HG03108 (cell line): ENCODE data around the gene TOGARAM2.

Source experiments
- ATAC-seq: cut with Tn5 transposase; IDR thresholded peaks from one replicate; pipeline ENCODE4 v1.9.1; 2021; ENCODE audit warnings: moderate library complexity; ENCODE audit not compliant: unreplicated experiment

TOGARAM2 gene

GRCh38 chr2:29052807-29053206 is 71.7 kb downstream of the TOGARAM2 start:
- ATAC-seq = no peak

GRCh38 chr2:29053223-29053622 is 72.1 kb downstream of the TOGARAM2 start:
- no peak for ATAC-seq

DNA sequence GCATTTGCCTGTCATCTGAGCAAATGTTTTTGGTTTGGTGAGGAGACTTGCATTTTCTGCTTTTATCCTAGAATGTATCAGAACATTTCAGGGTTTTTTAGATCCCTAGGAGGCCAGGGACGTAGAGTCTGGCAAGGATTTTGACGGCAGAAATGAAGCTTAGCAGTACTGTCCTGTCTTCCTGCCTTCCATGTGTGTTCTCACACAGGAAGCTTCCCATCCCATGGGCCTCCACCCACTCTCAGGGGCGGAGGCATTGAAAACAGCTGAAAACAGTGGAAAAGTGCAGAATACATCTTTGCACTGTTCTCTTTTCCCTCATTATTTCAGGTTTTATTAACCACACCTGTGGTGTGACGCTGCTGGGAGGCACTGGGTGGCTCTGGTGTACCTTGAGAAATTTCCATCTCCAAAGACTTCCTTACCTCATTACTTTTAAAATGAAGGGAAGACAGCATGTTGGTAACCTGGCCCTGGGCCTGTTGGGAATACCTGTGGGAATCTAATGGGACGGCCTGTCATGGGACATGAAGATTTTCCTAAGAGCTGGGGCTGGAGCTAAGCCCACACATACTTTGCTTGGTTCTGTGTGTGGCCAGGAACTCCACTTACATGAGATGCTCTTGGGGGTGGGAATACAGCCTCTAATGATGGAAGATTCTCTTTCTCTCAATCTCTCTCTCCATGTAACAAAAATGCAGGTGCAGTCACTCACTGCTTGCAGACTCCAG is 72.7 kb downstream of the TOGARAM2 start:
- ATAC-seq = no peak

- no peak for ATAC-seq
These were observed 73.3 kb downstream of the TOGARAM2 start for GRCh38 chr2:29054430-29054829.

DNA sequence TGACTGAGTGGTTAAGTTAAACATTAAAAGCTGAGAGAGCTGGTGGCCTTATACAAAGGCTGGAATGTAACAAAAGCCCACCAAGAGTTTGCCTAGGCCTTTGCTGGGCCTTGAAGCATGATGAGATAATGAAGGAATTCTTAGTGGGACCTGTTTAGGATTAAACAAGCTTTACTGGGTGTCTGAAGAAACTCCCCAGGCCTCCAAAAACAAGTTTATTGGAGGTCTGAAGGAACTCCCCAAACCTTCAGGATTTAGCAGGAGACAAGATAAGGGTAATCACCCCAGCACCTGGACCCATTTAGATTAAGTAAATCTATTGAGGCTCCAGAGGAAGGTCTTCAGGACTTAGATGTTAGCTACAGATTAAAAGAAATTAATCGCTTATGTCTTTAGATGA is 74.5 kb downstream of the TOGARAM2 start:
- ATAC-seq = no peak

DNA sequence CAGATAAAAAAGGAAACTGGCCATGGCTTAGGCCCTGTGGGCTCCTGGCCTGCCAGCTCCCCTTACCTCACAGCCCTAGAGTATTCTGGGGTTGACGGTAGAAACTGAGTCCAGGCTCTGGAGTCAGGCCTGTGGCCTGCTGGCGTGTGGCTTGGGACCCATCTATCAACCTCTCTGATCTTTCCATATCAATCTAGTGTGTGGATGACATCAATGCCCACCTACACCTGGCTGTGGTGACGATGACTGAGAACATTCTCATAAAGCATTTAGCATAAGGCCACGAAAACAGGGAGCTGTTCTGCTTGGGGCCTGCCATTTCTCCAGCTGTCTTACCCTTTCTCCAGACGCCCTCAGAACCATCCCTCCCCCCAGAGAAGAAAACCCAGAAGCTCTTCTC is 75.4 kb downstream of the TOGARAM2 start:
- no peak for ATAC-seq

GRCh38 chr2:29057006-29057405 is 75.9 kb downstream of the TOGARAM2 start:
- no peak for ATAC-seq

GRCh38 chr2:29059624-29060023 is 78.5 kb downstream of the TOGARAM2 start:
- no peak for ATAC-seq

DNA sequence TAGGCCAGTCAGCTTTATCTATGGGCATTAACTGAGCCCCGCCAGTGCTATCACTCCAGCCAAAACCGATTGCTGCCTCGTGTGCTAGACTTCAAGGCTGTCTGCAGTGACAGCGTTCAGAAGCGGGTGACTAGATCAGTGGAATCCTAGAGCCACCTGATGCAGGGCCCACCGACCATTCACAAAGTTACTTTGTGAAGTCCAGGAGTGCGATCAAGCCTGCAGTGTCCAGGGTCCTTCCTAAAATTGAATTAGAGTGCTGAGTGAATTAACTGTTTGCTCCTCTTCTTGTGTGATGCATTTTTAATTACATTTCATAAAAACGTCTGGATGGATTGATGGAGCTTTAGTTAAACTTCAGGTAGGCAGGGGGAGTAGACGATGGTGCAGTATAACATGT is 79.3 kb downstream of the TOGARAM2 start:
- no peak for ATAC-seq

DNA sequence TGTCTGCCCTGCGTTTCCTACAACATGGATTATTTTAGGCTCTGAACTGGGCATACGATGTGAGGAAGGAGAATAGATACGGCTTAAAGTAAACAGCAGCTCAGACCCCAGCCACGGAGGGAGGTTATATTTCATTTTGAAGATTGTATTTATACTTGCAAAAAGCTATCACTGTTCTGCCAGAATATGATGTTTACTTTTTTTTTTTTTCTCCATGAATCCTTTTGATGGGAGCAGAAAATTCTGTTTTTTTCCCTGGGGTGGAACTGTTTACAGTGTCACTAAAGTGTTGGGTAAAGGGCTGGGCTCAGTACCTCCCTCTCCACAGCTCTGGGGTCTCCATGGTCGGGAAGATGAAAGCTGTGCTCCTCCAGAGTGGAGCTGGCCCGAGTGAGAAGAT is 80.1 kb downstream of the TOGARAM2 start:
- ATAC-seq = no peak

GRCh38 chr2:29061616-29062015 is 80.5 kb downstream of the TOGARAM2 start:
- ATAC-seq = no peak

- no peak for ATAC-seq
These were observed 81.3 kb downstream of the TOGARAM2 start for GRCh38 chr2:29062371-29062770.

- no peak for ATAC-seq
These were observed 82.0 kb downstream of the TOGARAM2 start for GRCh38 chr2:29063056-29063455.

DNA sequence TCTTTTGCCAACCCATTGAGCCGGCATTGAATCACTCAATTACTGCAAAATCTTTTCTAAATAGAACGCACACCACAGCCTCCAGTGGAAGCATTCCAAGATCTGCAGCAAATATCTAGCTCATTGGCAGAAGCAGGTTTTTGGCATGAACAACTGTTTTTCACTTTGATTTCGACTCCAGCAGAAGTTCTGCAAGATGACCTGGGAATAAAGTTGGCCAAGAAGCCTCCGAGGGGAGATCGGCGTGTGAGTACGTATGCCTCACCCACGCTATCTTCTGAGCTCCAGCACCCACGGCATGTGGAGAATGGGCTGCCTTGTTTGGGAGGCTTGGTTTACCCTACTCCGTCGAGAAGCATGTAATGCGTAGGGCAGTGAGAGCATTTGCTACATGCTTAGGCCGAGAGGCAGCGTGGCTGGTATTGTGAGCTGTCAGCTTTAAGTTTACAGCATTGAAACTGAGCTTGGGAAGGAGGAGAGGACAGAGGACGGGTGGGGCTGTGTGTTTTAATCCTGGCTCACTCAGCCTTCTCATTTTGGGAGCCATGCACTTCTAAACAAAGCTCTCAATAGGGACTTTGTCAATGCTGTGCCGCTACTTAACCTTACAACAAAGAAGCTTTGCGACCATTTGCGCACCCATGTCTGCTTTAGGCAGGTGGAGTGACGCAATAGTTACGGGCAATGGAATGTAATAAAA is 82.7 kb downstream of the TOGARAM2 start:
- no peak for ATAC-seq

DNA sequence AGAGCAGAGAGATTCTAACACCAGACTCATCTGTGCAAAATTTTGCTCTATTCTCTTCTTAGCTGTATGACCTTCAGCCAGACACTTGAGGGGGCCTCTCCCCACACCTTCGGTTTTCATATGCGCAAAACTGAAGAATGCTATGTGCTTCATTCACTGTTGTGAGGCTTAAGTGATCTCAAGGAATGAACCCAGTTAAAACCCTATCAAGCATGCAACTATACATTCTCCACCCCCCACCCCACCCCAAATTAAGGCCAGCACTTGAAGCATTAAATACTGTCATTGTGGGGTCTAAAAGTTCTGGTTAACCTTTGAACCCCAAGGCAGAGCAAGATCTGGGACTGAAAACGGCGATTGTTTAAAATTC is 83.2 kb downstream of the TOGARAM2 start:
- no peak for ATAC-seq

DNA sequence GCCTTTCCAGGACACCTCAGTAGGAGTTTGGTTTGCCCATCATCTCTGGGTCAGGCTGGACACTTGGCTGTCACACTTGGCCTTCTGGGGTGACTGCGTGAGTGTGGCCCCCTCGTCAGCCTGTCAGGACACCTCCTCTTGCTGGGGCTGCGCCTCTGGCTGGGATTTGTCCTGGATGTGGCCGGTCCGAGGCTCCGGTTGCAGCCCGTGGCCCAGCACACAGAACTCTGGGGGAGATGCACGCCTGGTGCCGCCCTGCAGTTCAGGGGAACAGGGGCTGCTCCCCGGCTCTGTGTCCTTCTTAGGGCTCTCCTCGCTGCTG is 83.6 kb downstream of the TOGARAM2 start:
- no peak for ATAC-seq

DNA sequence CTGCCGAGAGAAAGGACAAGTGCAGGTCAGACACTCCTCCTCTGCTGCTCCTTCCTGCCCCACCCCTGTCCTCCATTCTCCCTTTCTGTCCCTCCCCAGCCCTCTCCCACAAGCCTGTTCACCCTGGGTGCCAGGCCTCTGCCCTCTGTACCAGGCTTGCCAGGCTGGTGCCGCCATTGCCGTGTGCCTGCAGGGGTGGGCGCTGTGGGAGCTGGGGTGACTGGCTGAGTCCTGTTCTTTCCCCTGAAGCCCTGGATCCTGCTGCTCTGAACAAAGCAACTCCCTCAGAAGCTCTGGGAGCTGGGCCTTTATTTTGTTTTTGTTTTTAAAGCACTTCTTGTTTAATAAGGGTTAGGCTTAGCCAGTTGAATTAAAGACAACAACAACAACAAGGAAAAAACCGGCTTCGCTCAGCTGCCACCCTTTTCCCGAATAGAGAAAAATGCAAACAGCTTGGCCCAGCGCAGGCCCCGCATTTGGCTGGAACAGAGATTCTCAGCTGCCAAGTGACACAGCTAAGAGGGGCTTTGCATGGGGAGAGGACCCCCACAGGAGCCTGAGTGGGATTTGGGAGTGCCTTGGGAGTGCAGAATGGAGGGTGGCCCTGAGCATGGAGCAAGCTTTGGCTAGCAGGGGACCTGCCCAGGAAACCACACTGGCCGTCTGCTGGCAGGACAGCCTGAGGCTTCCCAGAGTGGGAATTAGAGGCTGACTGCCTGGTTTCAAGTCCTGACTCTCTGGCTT is 84.1 kb downstream of the TOGARAM2 start:
- no peak for ATAC-seq

- no peak for ATAC-seq
These were observed 85.3 kb downstream of the TOGARAM2 start for GRCh38 chr2:29066271-29066860.

DNA sequence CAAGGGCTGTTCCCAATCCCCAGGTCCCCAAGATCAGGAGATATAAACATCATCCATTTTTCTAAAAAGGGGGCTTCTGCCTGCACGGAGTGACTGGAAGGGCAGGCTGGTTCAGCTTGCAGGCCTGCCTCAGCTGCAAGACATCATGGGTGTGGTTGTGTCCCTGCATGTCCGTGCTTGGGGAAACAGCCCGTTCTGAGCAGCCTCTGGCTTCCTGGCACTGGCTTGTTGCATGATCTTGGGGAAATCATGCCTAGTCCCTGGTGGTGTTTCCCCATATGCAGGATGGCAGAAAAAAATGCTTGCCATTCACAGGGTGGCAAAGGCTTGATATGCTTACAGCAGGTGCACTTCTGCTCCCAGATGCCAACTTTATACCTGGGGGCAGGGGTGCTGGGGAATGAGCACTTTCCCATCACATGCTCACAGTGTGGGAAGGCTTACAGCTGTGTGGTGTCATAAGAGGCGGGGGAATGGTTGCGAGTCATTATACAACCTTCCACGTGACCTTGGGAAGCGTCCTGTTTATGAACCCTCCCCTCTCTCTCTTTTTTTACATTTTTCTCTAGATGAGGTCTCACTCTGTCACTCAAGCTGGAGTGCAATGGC is 86.0 kb downstream of the TOGARAM2 start:
- no peak for ATAC-seq

DNA sequence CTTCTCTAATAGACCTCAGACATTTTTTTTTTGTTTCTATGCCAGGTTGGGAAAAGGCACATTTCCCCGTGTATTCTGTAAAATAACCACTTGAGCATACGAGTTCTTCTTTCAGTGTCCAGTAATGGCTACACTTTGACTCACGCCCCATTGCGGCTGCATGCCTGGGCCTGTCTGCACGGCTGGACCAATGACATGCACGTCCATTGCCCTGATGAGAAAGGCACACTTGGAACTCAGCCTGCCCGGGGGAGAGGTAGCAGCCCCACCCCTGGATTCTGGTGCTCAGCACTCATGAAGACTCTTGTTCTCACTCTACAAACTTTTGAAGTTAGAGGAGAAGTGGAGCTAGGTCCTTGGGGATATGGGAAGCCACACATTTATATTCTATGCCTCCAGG is 87.4 kb downstream of the TOGARAM2 start:
- ATAC-seq = no peak

DNA sequence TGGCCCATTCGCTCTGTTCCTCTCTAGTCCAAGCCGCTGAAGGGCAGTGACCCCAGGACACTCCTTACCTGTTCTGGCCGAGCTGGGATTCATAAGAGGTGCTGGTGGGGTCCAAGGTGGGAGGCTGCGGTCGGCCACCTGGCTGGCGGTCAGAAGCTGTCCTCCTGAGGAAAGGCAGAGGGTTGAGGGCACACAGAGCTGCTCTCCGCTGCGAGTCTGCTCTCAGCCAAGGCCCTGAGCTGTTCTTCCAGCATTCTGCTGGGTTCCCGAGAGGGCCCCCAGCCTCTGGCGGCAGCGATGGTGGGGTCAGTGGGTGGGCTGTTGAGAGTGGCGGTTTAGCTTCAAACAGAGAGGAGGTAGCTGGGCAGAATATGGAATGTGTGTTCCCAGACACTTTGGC is 89.4 kb downstream of the TOGARAM2 start:
- ATAC-seq = no peak
